ENCODE results near the gene PRAC2.

Gene PRAC2

DNA sequence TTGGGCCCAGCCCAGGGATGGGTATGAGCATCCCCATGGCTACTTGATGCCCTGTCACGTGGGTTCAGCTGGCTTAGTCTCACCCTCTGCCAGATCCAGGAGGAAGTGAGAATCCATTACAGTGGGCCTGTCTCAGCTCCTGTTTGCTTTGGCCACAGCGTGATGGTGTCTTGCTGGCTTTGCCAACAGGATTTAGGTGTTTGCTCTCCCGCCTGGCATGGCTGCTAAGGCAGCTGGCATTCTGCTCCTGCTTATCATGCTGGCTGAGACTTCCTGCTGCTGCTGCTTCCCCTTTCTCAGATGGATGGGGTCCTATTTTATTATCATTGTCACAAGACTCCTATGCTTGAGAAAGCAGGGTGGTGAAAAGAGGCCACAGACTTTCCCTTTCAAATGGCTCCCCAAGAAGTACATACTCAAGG lies 33.9 kb downstream of the PRAC2 start:
- DNase-seq, result no peak

DNA sequence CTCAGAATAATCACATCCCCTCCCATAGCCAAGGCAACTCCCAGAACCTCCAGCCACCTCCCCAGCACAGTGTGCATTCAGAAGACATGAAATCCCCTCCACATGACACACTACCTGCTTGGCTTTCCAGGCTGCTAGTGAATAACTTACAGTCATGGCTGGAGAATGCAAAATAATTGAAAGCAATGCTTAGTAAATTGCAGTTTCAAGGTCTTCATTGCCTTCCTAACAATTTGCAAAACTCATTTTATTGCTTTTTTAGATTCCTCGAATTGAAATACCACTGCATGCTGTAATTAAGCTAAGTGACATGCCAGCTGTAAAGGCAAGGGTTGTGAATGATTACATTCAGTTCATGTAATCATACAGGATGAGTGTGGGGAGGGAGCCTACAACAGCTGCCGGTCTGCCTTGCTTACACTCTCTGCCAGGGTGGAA lies 34.6 kb downstream of the PRAC2 start:
- DNase-seq, result no peak

DNA sequence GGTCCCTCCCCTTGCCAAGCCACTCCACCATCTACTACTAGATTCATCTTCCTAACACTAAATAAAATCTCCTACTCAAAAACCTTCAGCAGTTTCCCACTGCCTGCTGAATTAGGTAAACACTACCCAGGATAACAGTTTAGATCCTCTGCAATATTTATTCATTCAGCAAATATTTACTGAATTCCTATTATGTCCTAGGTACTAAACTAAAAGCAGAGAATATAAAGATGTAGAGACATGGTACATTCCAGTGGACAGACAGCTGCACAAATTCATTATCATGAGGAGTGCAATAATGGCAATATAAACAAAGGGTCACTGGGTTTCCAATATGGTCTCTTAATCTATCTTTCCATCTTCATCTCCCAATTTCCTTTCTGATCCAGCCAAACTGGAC lies 36.3 kb downstream of the PRAC2 start:
- DNase-seq, result no peak

DNA sequence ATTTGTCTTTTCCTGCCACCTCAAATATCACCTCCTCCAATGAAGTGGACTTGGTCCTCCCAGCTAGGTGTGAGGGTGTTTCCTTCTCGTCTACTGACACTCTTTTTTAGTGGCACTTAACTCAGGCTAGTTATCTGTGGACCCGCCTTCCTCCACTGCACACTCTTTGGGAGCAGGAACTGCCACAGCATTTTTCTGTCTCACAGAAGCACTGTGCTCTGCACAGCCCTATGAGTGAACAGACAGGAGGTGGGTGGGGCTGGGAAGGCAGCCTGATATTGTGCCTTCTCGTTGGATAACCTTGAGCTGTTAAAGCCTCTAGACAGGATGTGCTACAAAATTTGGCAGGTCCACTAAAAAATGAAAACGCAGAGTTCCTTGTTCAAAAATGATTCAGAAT lies 37.4 kb downstream of the PRAC2 start:
- DNase-seq, result no peak

DNA sequence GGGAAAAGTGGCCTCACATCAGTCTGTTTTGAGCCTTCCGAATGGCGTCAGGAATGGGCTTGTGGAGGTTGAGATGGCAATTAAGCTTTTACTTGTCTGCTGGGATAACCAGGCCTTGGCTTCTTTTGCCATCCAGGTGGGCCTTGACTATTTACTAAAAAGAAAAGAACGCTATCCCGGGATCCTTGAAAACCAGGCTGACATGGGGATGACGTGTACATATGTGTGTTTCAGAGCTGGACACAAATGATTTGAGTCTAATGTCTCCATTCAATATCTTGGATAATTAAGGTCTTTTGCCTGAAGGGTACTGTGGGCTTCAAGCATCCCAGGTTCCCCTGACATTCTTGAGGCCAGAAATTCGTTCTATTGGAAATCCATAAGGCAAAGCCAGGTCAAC lies 38.1 kb downstream of the PRAC2 start:
- no peak for DNase-seq

DNA sequence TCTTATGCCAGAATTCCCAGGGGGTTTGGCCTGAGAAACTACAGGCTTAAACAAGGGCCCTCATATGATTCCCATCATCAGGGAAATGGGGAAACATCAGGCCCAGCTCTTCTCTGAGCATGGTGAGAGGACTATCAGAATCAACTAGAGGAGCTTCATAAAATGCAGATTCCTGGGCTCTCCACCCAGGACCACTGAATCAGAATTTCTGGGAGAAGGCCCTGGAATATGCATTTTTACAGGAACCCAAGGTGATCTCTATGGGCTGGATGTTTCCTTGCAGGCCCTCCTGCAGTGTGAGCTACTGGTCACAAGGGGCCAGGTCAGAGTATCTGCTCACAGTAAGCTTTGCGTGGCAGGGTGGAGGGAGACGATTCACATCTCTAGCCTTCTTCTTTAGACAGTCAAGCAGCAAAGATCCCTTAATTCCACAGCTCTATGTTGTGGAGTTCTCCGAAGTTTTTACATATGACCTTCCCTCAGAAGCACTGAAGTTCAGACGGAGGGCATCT lies 44.3 kb downstream of the PRAC2 start:
- DNase-seq, result no peak

DNA sequence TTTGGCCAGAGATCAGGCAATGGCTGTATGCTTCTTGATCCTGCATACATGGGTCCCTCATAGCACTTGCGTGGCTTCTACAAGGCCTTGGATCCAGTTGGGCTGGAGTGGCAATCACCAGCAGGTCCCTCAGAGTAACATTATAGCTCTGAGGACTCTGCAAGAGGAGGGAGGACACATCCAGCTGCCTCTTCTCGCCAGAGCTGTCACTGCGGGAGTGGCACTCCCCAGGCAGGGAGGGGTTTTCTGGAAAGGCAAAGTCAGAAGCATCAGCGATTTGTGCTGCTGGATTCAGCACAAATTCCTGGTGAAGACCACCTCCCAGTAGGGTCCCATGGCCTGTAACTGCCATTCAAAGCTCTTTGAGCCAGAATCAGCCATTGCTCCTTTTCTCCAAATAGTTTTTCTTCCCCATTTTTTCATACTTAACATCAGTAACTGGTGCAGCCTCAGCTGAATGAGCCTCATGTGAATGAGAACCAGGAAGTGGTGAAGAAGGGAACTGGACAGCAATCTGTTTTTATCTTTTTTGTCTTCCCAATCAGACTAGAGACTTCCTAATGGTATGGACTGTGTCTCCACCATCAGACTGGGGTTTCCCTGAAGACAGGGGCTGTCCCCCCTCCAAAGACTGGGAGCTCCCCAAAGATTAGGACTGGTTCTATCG lies 46.2 kb downstream of the PRAC2 start:
- no peak for DNase-seq

DNA sequence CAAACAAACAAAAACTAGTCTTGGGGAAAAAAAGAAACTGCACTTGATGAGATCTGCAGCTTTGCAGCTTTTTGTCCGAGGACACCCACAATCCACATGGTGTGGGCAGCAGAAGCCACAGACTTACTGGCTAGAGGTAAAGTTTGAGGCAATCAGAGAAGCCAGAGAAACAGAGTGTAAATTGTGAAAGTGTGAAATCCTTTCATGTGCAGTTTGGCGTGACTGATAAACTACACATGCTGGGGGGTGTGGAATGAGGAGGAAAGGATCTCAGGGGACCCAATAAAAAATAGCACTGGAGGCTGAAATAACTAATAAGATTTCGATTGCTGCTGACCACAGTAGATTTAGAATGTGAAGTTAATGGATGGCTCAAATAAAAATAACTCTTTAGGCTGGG lies 48.0 kb downstream of the PRAC2 start:
- DNase-seq, result no peak

DNA sequence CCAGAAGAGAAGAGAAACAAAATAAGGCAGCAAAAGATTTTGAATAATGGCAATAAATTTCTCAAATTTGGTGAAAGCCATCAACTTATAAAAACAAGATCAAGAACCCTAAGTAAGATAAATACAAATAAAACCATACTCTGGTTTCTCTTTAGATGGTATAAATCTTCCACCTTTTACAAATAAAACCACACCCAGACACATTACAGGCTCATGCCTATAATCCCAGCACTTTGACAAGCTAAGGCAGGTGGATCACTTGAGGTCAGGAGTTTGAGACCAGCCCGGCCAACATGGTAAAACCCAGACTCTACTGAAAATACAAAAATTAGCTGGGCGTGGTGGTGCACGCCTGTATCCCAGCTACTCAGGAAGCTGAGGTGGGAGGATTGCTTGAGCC lies 50.3 kb downstream of the PRAC2 start:
- no peak for DNase-seq
